ENCODE data around the gene ATF6.

Gene ATF6

GRCh38 chr1:161843156-161843555 is 77.0 kb downstream of the ATF6 start:
- DNase-seq, result no peak
- H3K27ac ChIP-seq, result no peak overlapping the region
- in situ Hi-C loops (cut with HindIII; ENCODE audit: low pct_ligation_motif_present, low sequenced_read_pairs), result no loop called here
- peaks cover 4% of the 10 kb centered on the region for H3K36me3 ChIP-seq (replicated peaks)
- no peak for TF ChIP-seq CTCF (IDR thresholded peaks at IDR 0.05; ENCODE audit: low read depth, low read length, missing control alignments)
- no peaks in the 10 kb centered on the region for H3K27me3 ChIP-seq (replicated peaks)
- H3K4me3 ChIP-seq (ENCODE audit: low read depth, low read length), result no peak overlapping the region

GRCh38 chr1:161844696-161845095 is 78.6 kb downstream of the ATF6 start:
- in situ Hi-C loops (cut with HindIII; ENCODE audit: low pct_ligation_motif_present, low sequenced_read_pairs), result no loop called here

GRCh38 chr1:161848676-161849075 is 82.6 kb downstream of the ATF6 start:
- TF ChIP-seq CTCF (IDR thresholded peaks at IDR 0.05; ENCODE audit: low read depth, low read length, missing control alignments), result no peak
- peaks cover 6% of the 10 kb centered on the region for H3K36me3 ChIP-seq (replicated peaks)
- in situ Hi-C loops (cut with HindIII; ENCODE audit: low pct_ligation_motif_present, low sequenced_read_pairs), result no loop called here
- no peaks in the 10 kb centered on the region for H3K27me3 ChIP-seq (replicated peaks)
- H3K4me3 ChIP-seq (ENCODE audit: low read depth, low read length), result no peak overlapping the region
- no peak overlapping the region for H3K27ac ChIP-seq
- DNase-seq, result no peak

More at GRCh38 chr1:161844696-161845095, 78.6 kb downstream of the ATF6 start:
- no peak for DNase-seq
- Histone ChIP-seq H3K36me3 (replicated peaks) (peaks cover 4% of the 10 kb centered on the region), H3K4me3 (ENCODE audit: low read depth, low read length) (no peak overlapping the region), H3K27ac (no peak overlapping the region), H3K27me3 (replicated peaks) (no peaks in the 10 kb centered on the region)
- TF ChIP-seq CTCF (IDR thresholded peaks at IDR 0.05; ENCODE audit: low read depth, low read length, missing control alignments), result no peak

- no peak for TF ChIP-seq CTCF (IDR thresholded peaks at IDR 0.05; ENCODE audit: low read depth, low read length, missing control alignments)
- H3K27ac ChIP-seq, result no peak overlapping the region
- H3K27me3 ChIP-seq (replicated peaks), result no peaks in the 10 kb centered on the region
- no peak for DNase-seq
- H3K4me3 ChIP-seq (ENCODE audit: low read depth, low read length), result no peak overlapping the region
- H3K36me3 ChIP-seq (replicated peaks), result peaks cover 6% of the 10 kb centered on the region
- in situ Hi-C loops (cut with HindIII; ENCODE audit: low pct_ligation_motif_present, low sequenced_read_pairs), result no loop called here
These were observed 83.4 kb downstream of the ATF6 start for GRCh38 chr1:161849518-161849917.

- no peak for TF ChIP-seq CTCF (IDR thresholded peaks at IDR 0.05; ENCODE audit: low read depth, low read length, missing control alignments)
- no peak overlapping the region for H3K27ac ChIP-seq
- in situ Hi-C loops (cut with HindIII; ENCODE audit: low pct_ligation_motif_present, low sequenced_read_pairs), result loop anchor here (25.0 kb wide), 1 partner anchor 182 kb away; no protein-coding TSS in a partner anchor
- H3K27me3 ChIP-seq (replicated peaks), result no peaks in the 10 kb centered on the region
- DNase-seq, result no peak
- peaks cover 3% of the 10 kb centered on the region for H3K36me3 ChIP-seq (replicated peaks)
- H3K4me3 ChIP-seq (ENCODE audit: low read depth, low read length), result no peak overlapping the region
These were observed 89.1 kb downstream of the ATF6 start for GRCh38 chr1:161855260-161855659.

GRCh38 chr1:161858271-161858670 is 92.2 kb downstream of the ATF6 start:
- peaks cover under 1% of the 10 kb centered on the region for H3K36me3 ChIP-seq (replicated peaks)
- no peak for DNase-seq
- no peak overlapping the region for H3K4me3 ChIP-seq (ENCODE audit: low read depth, low read length)
- H3K27me3 ChIP-seq (replicated peaks), result no peaks in the 10 kb centered on the region
- TF ChIP-seq CTCF (IDR thresholded peaks at IDR 0.05; ENCODE audit: low read depth, low read length, missing control alignments), result no peak
- H3K27ac ChIP-seq, result no peak overlapping the region
- in situ Hi-C loops (cut with HindIII; ENCODE audit: low pct_ligation_motif_present, low sequenced_read_pairs), result loop anchor here (25.0 kb wide), 1 partner anchor 179 kb away; no protein-coding TSS in a partner anchor
